Measurements from ENCODE around the gene CCDC192. TPM values are rescaled to one million over a fixed set of nuclear protein-coding genes. Genes with fewer than 3 reads are reported as not detected.
A peak's percentile ranks its signal among the peaks of the same experiment; 100 is the strongest.

Gene CCDC192
- total RNA-seq, 1 donor from 2014 or later, result not detected

- no peak for TF ChIP-seq CTCF (IDR thresholded peaks at IDR 0.05)
- DNase-seq, result no peak
- Mint-ChIP-seq H3K27me3 (peaks cover 5% of the 10 kb centered on the region), H3K4me1 (no peaks in the 10 kb centered on the region), H3K36me3 (ENCODE audit: low read depth) (no peaks in the 10 kb centered on the region), H3K9me3 (no peaks in the 10 kb centered on the region), H3K4me3 (no peak overlapping the region), H3K27ac (no peak overlapping the region)
- POLR2A ChIA-PET, result no interaction called here
- intact Hi-C loops (cut with micrococcal nuclease), result no loop called here
- ATAC-seq (ENCODE audit: low read depth), result no peak
- CTCF ChIA-PET, result no interaction called here
Observed at GRCh38 chr5:127870914-127871313, 167.7 kb downstream of the CCDC192 start.

- H3K4me1 Mint-ChIP-seq, result no peaks in the 10 kb centered on the region
- CTCF ChIA-PET, result interaction anchor here (1.0 kb wide), 1 partner anchor 330 kb away, joined by 3 read pairs; no protein-coding TSS in a partner anchor
Observed at GRCh38 chr5:127871503-127872153, 168.4 kb downstream of the CCDC192 start.

GRCh38 chr5:127872494-127872893 is 169.3 kb downstream of the CCDC192 start:
- DNase-seq (no peak), ATAC-seq (ENCODE audit: low read depth) (no peak)
- intact Hi-C loops (cut with micrococcal nuclease), result no loop called here
- ChIA-PET POLR2A (no interaction called here), CTCF (interaction anchor here (0.9 to 1.0 kb wide), 2 partner anchors 302 to 329 kb away, joined by 3 read pairs; no protein-coding TSS in a partner anchor)
- no peaks in the 10 kb centered on the region for H3K9me3 Mint-ChIP-seq
- H3K27me3 Mint-ChIP-seq, result peaks cover 5% of the 10 kb centered on the region
- H3K4me1 Mint-ChIP-seq, result no peaks in the 10 kb centered on the region
- no peak overlapping the region for H3K27ac Mint-ChIP-seq
- H3K36me3 Mint-ChIP-seq (ENCODE audit: low read depth), result no peaks in the 10 kb centered on the region
- no peak for TF ChIP-seq CTCF (IDR thresholded peaks at IDR 0.05)
- H3K4me3 Mint-ChIP-seq, result no peak overlapping the region

More at GRCh38 chr5:127871503-127872153, 168.4 kb downstream of the CCDC192 start:
- intact Hi-C loops (cut with micrococcal nuclease), result no loop called here
- ATAC-seq (ENCODE audit: low read depth) (no peak), DNase-seq (no peak)
- H3K27ac Mint-ChIP-seq, result no peak overlapping the region
- H3K9me3 Mint-ChIP-seq, result no peaks in the 10 kb centered on the region
- no peak overlapping the region for H3K4me3 Mint-ChIP-seq
- TF ChIP-seq CTCF (IDR thresholded peaks at IDR 0.05), result no peak
- no peaks in the 10 kb centered on the region for H3K36me3 Mint-ChIP-seq (ENCODE audit: low read depth)
- POLR2A ChIA-PET, result no interaction called here
- H3K27me3 Mint-ChIP-seq, result peaks cover 5% of the 10 kb centered on the region

GRCh38 chr5:127875235-127876021 is 172.2 kb downstream of the CCDC192 start:
- ChIA-PET POLR2A (no interaction called here), CTCF (interaction anchor here (1.0 to 1.7 kb wide), 3 partner anchors 42 to 326 kb away, joined by 3 to 9 read pairs (median 6); no protein-coding TSS in a partner anchor)
- Mint-ChIP-seq H3K9me3 (no peaks in the 10 kb centered on the region), H3K27me3 (peaks cover 2% of the 10 kb centered on the region), H3K27ac (no peak overlapping the region), H3K4me3 (no peak overlapping the region), H3K36me3 (ENCODE audit: low read depth) (no peaks in the 10 kb centered on the region), H3K4me1 (no peaks in the 10 kb centered on the region)
- ATAC-seq (ENCODE audit: low read depth) (peak; percentile 42), DNase-seq (no peak)
- intact Hi-C loops (cut with micrococcal nuclease), result loop anchor here (1.0 to 5.0 kb wide), 3 partner anchors 207 to 802 kb away; partner anchors contain the start of gene SLC12A2
- TF ChIP-seq CTCF (IDR thresholded peaks at IDR 0.05), result no peak

- no peak for DNase-seq
- POLR2A ChIA-PET, result no interaction called here
- CTCF ChIA-PET, result interaction anchor here (1.0 to 1.7 kb wide), 4 partner anchors 9 to 325 kb away, joined by 3 to 9 read pairs (median 5); no protein-coding TSS in a partner anchor
- no peak for ATAC-seq (ENCODE audit: low read depth)
- no peaks in the 10 kb centered on the region for H3K27me3 Mint-ChIP-seq
- no peak overlapping the region for H3K27ac Mint-ChIP-seq
- H3K4me1 Mint-ChIP-seq, result no peaks in the 10 kb centered on the region
- no peak for TF ChIP-seq CTCF (IDR thresholded peaks at IDR 0.05)
- H3K4me3 Mint-ChIP-seq, result no peak overlapping the region
- no peaks in the 10 kb centered on the region for H3K36me3 Mint-ChIP-seq (ENCODE audit: low read depth)
- no peaks in the 10 kb centered on the region for H3K9me3 Mint-ChIP-seq
- intact Hi-C loops (cut with micrococcal nuclease), result loop anchor here (5.0 kb wide), 2 partner anchors 206 to 801 kb away; partner anchors contain the start of gene SLC12A2
Observed at GRCh38 chr5:127876384-127876783, 173.2 kb downstream of the CCDC192 start.
